NAMALWA (cell line): ENCODE measurements around the gene TBC1D22A.

Source experiments
- DNase-seq: peaks from one replicate; pipeline ENCODE4 v3.0.0-alpha.2; 2015; ENCODE audit warnings: low spot score

TBC1D22A gene

DNA sequence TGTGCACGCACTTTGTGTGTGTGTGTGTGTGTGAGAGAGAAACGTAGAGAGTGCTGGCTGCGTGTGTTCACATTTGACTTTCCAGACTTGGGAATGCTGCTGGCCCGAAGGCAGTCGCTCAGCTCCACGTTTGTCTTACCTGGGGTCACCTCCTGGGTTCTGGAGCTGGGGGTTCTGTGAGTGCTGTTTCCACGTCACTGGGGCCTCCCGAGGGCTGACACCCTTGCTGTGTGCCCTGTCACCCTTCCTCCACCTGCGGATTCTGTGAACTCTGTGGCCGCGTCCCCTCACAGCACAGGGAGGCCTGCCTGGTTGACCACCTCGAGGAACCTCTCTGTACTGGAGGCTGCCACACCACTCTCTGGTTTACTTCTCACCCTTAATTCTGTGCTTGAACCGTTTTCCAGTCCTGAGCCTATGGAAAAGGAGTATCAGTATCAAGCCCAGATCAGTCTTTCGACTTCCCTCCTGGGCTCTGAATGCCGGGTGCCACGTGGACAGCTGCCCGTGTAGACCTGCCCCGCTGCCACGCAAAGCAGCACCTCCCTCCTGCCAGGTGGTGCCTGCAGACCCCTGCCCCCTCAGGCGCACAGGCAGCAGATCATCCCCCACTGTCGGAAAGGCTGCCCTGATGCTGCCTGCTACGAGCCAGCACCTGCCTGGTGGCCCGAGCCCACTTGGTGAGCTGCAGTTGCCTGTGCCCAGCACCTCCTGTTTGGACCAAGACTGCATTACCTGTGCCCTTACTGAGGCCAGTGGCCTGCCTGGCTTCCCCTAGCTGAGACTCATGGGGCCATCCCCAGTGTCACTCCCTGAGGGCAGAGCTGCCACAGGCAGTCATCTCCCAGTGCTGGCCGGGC is 233.3 kb downstream of the TBC1D22A start:
- DNase-seq, result no peak

DNA sequence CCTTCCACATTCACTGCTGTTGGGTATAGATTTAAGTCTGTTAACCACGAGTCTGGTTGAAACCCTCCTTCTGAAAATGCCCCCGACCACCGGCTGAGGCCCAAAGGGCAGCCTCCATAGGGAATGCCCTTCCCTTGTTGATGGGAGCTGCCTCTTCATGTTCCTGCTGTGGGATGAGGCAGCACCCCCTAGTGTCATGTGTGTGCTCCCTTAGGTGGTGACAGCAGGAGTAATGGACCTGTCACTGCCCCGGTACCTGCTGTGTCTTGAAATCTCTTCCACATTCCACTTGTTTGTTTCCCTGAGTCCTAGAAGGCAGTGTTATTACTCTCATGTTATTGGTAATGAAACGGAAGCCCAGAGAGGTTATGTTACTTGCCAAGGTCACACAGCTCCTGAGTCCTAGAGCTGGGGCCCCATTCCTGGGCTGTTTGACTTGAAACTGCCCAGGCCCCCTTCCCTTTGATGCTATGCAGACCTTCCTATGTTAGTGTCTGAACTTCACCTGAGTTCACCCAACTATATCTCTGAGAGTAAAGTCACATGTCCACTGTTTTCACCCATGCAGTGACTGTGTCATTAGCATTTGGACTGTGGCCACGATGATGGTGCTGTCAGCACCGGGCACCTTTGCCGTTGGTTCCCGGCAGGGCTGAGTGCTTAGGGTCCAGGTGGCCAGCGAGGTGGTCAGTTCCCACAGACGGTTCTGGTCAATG is 234.3 kb downstream of the TBC1D22A start:
- no peak for DNase-seq

DNA sequence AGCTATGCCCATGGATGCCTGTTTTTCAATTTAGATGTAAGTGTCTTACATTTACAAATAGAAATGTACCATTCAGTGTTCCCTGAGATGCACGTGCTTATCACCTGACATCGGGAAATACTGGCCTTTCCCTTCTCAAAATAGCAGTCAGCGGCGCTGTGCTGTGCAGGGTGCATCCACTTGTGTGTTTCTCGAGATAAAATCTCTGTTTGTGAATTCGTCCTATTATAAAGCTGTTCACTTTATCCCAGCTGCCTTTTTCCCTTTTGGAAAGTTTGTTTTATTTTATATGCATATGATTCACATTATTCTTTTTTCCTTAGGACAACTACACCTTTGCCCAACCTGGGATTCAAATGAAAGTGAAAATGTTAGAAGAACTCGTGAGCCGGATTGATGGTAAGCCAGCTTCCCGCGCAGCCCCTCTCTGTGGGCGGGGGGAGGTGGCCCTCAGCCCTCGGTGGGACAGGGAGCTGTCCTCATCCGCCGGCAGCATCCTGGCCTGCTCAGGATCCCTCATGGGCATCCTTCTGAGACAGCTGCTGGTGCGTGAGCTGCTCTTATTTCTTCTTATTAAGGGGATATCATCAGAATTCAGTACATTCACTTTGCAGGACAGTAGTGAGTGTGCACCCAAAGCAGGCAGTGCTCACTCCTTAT is 235.0 kb downstream of the TBC1D22A start:
- no peak for DNase-seq

DNA sequence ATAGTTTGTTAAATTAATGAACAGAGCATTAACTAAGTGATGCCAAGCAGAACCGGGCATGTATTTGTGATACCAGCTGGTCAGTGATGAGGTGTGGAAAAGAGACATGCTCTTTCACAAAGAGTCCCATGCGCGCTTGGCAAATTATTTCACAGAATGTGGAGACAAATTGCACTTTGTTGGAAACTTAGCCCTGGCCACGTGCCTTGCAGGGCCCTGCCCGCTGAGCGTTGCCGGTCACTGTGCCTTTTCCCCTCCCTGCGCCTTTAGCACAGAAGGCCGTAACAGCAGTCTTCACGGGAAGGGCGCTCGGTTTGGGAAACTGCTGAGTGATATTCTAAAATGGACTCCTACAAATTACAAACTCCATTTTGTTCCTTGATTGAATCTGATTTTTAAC is 235.9 kb downstream of the TBC1D22A start:
- DNase-seq, result no peak

DNA sequence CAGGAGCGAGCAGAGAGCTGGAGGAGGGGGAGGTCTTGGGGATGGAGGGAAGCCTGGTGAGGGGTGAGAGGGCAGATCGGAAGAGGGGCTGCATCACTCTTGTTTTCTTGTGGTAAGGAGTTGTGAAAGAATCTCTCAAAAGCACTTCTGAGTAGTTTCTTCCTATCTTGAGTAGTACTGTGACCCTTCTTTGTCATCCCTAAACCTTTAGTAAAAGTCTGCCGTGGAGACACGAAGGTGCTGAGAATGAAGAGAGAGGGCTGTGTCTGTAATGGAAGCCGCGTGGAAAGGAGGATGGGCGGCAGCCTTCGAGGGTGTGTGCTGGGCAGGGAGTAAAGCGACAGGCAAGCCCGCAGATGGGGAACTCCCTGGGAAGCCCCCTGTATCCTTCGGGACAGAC is 237.8 kb downstream of the TBC1D22A start:
- DNase-seq, result no peak

DNA sequence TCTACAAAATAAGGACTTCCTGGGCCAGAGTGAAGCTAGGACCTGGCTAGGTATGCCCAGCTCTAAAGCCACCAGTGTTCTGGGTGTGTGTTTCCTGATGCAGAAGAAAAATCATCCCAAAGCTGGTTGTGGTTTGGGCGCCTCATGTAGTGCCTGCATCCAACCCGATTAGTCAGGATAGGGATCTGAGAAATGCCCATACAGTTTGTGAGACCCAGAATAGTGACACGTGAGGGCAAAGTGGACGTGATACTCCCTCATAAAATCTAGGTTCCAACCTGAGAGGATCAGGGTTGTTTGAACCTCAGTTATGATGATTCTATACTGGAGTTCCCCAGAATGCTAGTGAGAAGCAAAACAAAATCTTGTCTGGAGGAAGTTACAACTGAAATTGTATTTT is 238.4 kb downstream of the TBC1D22A start:
- no peak for DNase-seq

DNA sequence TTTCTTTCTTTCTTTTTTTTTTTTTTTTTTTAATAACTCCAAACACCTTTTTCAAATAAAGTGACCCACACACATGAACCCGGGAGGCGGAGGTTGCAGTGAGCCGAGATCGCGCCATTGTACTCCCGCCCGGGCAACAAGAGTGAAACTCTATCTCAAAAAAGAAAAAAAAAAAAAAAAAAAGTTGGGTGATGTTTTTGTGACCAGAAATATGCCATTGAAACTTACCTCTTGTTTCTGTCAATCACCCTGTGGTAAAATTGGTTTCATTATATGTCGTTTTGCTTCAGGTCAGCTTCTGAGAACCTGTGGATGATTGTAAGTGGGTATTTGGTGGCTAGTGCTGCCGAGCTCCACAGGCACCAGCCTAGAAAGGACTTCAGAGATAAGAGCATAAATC is 238.8 kb downstream of the TBC1D22A start:
- no peak for DNase-seq

DNA sequence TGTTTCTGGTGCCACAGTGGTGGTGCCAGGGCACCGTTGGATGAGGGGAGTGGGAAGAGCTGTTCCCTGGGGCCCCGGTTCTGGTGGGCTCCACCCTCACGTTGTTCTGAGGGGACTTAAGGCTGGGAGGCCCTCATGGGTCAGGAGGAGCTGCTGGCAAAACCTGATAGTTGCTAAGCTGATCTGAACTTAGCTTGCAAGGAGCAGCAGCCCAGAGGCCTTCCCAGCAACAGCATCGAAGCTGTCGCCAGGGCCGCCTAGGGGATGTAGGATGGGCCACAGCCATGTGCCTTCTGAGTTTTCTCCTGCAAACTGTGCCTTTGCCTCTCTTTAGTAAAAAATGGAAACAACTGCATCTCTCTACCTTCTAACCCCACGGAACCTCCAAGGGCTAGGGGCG is 240.2 kb downstream of the TBC1D22A start:
- no peak for DNase-seq

DNA sequence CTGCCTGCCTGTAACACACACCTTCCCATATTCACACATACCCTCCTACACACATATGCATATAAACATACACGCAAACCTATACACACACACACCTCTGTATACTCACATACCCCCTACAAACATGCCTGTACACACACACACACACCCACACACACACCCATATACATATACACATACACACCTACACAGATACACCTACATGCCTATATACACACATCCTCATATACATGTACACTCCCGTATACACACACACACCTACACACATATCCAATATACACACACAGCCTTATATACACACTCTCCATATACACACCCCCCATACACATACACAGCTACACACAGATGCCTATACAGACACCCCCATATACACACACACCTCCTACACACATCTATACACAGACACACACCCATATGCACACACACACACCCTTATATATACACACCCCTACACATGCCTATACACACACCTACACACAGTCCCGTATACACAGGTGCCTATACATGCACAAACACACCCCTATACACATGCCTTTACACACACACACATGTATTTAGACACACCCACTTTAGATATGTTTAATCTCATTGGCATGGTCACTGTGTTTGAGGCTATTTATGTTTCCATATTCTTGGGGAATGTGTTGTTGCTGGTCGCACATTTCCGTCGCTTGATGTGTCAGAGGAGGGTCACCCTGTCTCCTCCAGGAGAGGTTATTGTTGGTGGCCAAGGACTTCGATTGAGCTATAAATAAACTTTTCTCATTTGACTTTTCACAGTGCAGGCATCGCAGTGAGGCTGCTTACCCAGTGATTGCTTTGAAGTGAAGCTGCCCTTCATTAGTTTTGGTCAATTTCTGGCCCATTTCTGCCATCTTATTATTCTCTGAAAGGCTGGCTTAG is 243.3 kb downstream of the TBC1D22A start:
- no peak for DNase-seq

DNA sequence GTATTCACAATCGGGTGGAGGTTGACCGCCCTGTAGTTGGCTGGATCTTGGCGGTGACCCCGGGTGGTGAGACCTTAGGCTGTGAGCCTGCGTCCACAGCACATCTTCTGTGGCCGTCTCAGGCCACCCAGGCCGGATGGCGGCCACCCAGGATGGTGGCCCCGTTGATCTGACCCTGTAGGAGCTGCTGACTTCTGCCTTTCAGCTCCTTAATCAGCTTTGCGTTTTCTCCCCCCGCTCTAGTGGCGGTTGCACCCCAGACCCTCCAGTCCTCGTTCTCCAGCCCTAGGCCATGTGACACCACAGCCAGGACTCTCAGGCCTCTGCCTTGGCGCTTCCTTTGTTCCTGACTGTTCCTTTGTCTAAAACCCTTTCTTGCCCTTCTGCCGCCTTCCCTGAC is 244.0 kb downstream of the TBC1D22A start:
- no peak for DNase-seq

DNA sequence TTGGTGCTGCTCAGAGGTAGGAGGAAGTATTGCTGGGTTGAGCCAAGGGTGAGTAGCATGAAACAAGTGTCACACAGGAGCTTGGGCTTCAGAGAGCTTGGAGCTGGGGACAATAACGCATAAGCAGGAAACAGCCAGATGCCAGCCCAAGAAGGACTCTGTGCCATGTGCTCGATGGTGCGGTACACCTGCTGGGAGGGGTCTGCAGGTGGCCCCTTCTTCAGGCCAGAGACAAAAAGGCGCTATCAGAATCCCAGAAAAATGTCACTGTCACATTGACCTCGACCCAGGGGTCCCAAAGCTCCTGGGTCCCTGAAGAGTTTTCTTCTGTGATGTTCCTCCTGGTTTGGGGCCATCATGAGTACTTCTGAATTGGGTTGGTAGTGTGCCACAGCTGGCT is 244.4 kb downstream of the TBC1D22A start:
- no peak for DNase-seq

DNA sequence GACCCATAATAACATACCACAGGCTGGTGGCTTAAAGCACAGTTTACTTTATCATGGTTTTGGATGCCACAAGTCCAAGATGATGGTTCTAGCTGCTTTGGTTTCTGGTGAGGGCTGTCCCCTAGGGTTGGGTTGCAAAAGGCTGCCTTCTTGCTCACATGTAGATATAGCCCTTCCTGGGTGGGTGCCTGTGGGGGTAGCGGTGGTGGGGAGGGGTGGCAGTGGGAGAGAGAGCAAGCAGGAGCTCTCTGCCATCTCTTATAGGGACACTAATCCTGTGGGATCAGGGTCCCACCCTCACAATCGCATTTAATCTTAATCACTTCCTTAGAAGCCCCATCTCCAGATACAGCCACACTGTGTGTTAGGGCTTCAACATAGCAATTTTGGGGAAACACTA is 245.0 kb downstream of the TBC1D22A start:
- DNase-seq, result no peak

DNA sequence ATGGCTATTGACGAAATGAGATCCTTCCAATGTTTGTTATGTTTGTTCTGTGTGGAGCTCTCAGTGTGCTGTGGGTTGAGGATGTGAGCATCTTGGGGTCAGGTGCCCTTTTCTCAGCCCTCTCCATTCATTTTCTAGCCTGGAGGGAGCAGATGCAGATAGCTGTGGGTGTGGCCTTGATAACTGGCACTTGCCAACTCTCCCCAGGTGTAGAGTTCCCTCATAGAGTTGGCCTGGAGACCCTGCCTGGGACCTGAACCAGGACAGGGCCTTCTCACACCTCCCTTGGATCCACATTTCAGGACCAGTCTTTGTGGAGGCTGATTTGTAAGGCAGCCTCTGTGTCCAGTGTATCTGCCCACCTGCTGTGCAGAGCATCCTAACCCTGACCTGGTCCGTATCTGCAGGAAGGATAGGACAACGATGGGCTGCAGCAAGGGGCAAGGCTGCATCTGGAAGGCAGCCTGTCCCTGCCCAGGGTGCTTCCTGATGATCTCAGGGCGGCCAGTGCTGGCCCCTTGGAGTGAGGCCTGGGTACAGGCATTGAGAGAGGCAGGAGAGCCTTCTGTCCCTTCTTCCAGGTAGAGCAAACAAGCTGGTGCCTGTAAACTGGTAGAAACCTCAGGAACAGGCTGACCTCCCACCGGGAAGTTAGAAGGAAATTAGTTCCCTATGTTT is 245.9 kb downstream of the TBC1D22A start:
- DNase-seq, result no peak

DNA sequence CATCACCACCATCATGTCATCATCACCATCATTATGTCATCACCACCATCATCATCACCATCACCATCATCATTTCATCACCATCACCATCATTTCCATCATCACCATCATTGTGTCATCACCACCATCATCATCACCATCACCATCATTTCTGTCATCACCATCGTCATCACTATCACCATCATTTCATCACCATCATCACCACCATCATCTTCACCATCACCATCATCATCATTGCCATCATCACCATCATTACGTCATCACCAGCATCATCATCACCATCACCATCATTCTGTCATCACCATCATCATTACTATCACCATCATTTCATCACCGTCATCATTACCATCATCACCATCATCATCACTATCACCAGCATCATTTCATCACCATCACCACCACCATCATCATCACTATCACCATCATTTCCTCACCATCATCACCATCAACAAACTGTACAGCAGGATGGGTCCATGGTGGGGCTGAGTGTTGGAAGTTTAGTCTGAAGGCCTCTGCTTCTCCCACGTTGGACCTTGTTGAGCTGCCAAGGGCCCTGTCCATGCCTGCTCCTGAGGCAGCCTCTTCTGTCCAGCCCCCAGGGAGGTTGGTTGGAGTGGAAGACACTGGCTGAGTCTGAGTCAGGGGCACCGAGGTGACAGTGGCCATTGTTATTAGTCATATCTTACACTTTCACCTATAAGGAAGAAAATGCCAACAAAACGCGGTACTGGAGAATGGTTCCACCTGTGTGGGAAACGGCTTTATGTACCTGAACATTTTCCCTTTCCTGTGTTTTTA is 247.1 kb downstream of the TBC1D22A start:
- DNase-seq, result no peak

DNA sequence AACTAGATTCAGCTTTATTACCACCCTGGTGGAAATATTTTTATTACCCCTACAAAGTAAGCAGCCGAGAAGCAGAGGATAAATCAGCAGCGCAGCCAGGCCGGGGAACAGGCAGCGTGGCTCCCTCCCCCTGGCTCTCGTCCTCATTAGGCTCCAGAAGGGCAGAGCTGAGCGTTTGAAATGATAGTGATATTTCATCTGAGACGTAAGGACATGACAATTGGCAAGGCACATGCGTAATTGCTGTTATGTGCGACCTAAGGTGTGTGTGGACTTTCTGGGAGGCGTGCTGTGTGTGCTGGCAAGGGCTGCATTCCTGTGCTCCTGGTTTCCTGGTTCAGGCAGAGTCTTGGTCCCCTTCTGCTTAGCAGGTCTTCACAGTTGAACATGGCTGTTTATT is 247.8 kb downstream of the TBC1D22A start:
- no peak for DNase-seq

DNA sequence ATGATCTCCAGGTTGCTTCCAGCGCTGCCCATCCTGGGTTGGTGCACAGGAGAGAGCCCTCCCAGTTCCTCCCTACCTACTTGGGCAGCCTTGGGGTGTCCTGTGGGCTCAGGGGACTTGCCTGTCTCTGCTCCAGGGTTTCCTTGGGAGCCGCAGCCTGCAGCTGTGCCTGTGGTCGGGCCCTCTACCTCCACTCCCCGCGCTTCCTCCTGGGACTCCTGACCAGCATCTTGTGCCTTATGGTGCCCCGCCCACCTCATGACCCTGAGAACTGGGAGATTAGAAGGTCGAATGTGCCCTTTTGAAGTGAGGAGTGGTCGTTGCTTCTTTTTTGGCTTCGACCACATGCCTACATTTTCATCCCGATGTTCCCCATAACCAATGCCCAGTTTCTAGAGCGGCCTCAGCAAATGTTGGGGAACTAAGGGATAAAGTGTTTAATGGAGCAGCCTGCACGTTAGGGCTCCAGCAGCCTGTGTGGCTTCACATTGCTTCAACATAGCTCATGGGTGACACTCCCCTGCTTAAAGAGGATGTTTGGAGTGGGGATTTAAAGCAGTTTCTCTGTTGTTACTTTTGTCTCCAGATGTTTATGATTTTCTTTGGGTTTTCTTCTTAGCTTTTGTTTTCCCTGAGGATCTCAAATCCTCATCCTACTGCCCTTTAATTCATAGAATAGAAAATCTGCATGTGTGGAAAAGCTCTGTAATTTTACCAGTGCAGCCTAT is 248.8 kb downstream of the TBC1D22A start:
- no peak for DNase-seq

DNA sequence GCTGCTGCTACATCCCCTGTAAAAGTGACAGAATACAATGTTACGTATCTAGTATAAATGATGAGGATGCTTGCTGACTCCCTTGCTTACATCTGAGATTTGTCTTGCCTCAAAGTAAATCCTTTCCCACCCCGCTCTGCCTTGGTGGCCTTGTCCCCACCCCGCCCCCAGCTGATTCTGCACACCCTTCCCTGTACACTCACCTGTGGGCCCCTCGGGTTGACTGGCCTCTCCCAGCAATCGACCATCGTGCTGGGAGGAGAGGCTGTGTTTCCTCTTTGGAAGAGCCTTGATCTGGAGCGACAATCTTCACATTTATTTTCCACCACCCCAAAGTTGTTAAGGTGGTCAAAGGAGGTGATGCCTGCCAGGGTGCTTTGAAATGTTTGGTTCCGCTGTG is 249.4 kb downstream of the TBC1D22A start:
- DNase-seq, result no peak

DNA sequence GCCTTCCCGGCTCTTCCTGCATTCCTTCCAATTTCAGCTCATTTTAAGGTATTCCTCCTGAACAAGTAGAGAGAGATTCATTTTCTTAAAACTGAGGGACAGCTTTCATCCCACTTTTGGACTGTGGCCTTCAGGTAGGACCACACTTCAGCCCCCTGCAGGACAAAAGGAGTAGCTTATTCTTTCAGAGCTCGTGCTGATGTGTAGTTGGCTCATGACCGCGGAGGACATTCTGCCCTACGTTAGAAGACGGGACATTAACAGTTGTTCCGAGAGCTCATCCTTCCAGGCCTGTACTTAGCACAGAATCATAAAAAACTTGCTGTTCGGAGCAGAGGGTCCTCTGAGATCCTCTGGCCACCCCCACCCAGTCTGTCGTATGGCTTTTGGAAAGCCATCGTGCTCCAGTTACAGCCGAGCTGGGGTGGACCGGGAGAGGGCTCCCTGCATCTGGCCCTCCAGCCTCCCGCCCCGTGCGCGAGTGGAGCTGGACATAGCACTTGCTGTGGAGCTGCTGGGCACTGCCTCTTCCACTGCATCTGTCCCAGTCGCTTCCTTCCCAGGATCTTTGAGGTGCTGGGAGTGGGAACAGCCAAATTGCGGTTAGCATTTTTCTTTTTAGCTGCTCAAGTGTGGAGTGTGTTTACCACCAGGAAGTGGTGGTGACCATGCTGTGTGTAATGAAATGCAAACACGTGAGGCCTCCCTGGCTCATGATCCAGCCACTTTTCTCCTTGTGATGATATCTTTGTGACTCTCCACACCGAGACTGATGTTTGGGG is 250.3 kb downstream of the TBC1D22A start:
- DNase-seq, result no peak
